GM12891 (cell line): Measurements from ENCODE around the gene FAM174C.

Source experiments
- PAX5 ChIP-seq: IDR thresholded peaks from 2 replicates; pipeline ENCODE4 v1.6.1; 2011; ENCODE audit warnings: low read length, moderate library complexity, mild to moderate bottlenecking; ENCODE audit not compliant: insufficient read depth, severe bottlenecking
- POLR2A ChIP-seq: IDR thresholded peaks from 2 replicates; pipeline ENCODE4 v1.6.1; 2011; ENCODE audit warnings: low read depth, low read length, control low read depth
- POLR2AphosphoS5 ChIP-seq: IDR thresholded peaks from 2 replicates; pipeline ENCODE4 v1.6.1; 2011; ENCODE audit warnings: low read depth, low read length, control low read depth

DNA sequence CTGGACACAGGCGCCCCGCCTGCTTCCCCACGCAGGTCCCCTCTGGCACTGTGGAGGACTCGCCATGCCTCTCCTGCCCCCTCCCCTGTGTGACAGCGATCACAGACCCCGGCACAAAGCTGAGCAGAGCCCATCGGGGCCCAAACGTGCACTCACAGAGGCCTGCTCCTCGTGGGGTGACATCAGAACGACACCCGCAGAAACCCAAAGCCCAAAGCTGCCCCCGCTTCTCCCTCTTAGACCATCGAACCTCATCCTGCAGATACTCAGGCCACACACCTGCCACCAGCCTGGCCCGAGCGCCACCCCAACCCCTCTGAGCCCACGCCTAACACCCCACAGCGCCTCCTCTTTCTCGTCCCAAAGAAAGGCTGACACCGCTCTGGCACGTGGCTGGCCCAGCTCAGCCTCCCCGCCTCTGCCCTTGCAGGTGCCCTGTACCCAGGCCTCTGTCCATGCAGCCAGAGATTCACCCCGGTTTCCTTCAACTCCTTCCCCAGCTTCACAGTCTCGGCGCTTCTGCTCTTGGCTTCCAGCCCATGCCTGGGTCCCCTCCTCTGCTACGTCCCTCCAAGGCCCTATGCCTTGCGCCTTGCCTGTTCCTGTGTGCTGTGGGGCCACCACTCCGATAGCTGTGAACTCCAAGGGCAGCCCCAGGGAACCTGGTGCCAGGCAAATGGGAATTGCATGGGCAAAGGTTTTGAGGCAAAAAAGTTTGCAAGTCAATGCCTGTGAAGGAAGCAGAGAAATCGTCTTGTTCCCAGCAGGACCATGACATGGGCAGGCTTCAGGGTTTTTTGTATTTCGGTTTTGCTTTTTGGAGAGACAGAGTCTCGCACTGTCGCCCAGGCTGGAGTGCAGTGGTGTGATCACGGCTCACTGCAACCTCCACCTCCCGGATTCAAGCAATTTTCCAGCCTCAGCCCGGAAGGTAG lies 36.7 kb upstream of the FAM174C start:
- TF ChIP-seq POLR2AphosphoS5 (no peak), POLR2A (no peak), PAX5 (no peak)
